Medulla oblongata (tissue), 1 donor: Measurements from ENCODE around the gene LENEP.
A peak's percentile ranks its signal among the peaks of the same experiment; 100 is the strongest.
"Not testable (repeated sequence)": the region's sequence is repeated elsewhere in the genome, so short reads cannot be mapped to it uniquely, and the experiment has no call there.

Experiments used
- DNase-seq: peaks from one replicate; pipeline ENCODE4 v3.0.0-alpha.2; 2015; ENCODE audit errors: extremely low spot score

Gene LENEP

GRCh38 chr1:154974808-154975408 lies 18.5 kb upstream of the LENEP start:
- peak; percentile 98 for DNase-seq

- peak; percentile 58 for DNase-seq
These were observed 17.9 kb upstream of the LENEP start for GRCh38 chr1:154975409-154976059.

- DNase-seq, result not testable (repeated sequence)
These were observed 15.6 kb upstream of the LENEP start for GRCh38 chr1:154977762-154978161.

- DNase-seq, result no peak
These were observed 15.0 kb upstream of the LENEP start for GRCh38 chr1:154978360-154978759.

GRCh38 chr1:154982341-154982740 lies 11.0 kb upstream of the LENEP start:
- no peak for DNase-seq

- peak; percentile 99 for DNase-seq
These were observed 10.3 kb upstream of the LENEP start, which contains the start of gene FLAD1 for GRCh38 chr1:154982897-154983648. TSS of gene FLAD1 (plus strand) at chr1:154983344. CDS start at chr1:154983695, 351 bp downstream.

GRCh38 chr1:154983776-154984466 lies 9.5 kb upstream of the LENEP start:
- no peak for DNase-seq

GRCh38 chr1:154986736-154987135 lies 6.7 kb upstream of the LENEP start:
- not testable (repeated sequence) for DNase-seq

GRCh38 chr1:154987326-154987725 lies 6.1 kb upstream of the LENEP start:
- no peak for DNase-seq

GRCh38 chr1:154988058-154988954 lies 5.1 kb upstream of the LENEP start:
- DNase-seq, result no peak

GRCh38 chr1:154989195-154989860 lies 4.1 kb upstream of the LENEP start:
- DNase-seq, result no peak

GRCh38 chr1:154990276-154990675 lies 3.1 kb upstream of the LENEP start:
- DNase-seq, result no peak

GRCh38 chr1:154992721-154993571 lies 440 bp upstream of the LENEP start:
- peak; percentile 3 for DNase-seq

- no peak for DNase-seq
These were observed 842 bp downstream of the LENEP start for GRCh38 chr1:154994269-154994587.

GRCh38 chr1:154994591-154994990 lies 1.2 kb downstream of the LENEP start:
- DNase-seq, result no peak

- peak; percentile 81 for DNase-seq
These were observed 2.1 kb downstream of the LENEP start for GRCh38 chr1:154995301-154995983.

- no peak for DNase-seq
These were observed 3.7 kb downstream of the LENEP start for GRCh38 chr1:154996966-154997701.

- DNase-seq, result no peak
These were observed 4.9 kb downstream of the LENEP start for GRCh38 chr1:154998201-154998780.
